ENCODE results near the gene TGFBI. TPM values are rescaled to one million over a fixed set of nuclear protein-coding genes. Genes with fewer than 3 reads are reported as not detected.

TGFBI gene
- total RNA-seq, 4 donors from 2014 or later, result 117 to 338 (median 180) TPM

GRCh38 chr5:136067422-136067821 is 38.6 kb downstream of the TGFBI start:
- no peak for DNase-seq (ENCODE audit: low spot score)
- TF ChIP-seq CTCF (IDR thresholded peaks at IDR 0.05), result no peak
- ATAC-seq (ENCODE audit: low FRiP score), result no peak

GRCh38 chr5:136070486-136071285 is 41.9 kb downstream of the TGFBI start:
- no peak for ATAC-seq (ENCODE audit: low FRiP score)
- no peak for DNase-seq (ENCODE audit: low spot score)
- TF ChIP-seq CTCF (IDR thresholded peaks at IDR 0.05), result no peak

GRCh38 chr5:136073714-136074529 is 45.1 kb downstream of the TGFBI start:
- DNase-seq (ENCODE audit: low spot score) (no peak), ATAC-seq (ENCODE audit: low FRiP score) (no peak)
- TF ChIP-seq CTCF (IDR thresholded peaks at IDR 0.05), result no peak

GRCh38 chr5:136075466-136075891 is 46.7 kb downstream of the TGFBI start:
- ATAC-seq (ENCODE audit: low FRiP score) (no peak), DNase-seq (ENCODE audit: low spot score) (no peak)
- no peak for TF ChIP-seq CTCF (IDR thresholded peaks at IDR 0.05)

GRCh38 chr5:136076067-136076466 is 47.3 kb downstream of the TGFBI start:
- no peak for DNase-seq (ENCODE audit: low spot score)
- TF ChIP-seq CTCF (IDR thresholded peaks at IDR 0.05), result no peak
- no peak for ATAC-seq (ENCODE audit: low FRiP score)

GRCh38 chr5:136076881-136077445 is 48.2 kb downstream of the TGFBI start:
- no peak for TF ChIP-seq CTCF (IDR thresholded peaks at IDR 0.05)
- DNase-seq (ENCODE audit: low spot score) (no peak), ATAC-seq (ENCODE audit: low FRiP score) (no peak)

All from omental fat pad (tissue), 4 donors.